Colon (tissue), 2 donors: Measurements from ENCODE around the gene HPSE2.

Source experiments
- FAIRE-seq: peaks from 2 replicates; lab custom pipeline; 2012; peaks lifted over from hg19 to GRCh38; lab: Jason Lieb, UNC
- donor health status: control.
- donor health status: control.

Gene HPSE2

GRCh38 chr10:98489561-98490481 lies 745.8 kb downstream of the HPSE2 start:
- no peak for FAIRE-seq

DNA sequence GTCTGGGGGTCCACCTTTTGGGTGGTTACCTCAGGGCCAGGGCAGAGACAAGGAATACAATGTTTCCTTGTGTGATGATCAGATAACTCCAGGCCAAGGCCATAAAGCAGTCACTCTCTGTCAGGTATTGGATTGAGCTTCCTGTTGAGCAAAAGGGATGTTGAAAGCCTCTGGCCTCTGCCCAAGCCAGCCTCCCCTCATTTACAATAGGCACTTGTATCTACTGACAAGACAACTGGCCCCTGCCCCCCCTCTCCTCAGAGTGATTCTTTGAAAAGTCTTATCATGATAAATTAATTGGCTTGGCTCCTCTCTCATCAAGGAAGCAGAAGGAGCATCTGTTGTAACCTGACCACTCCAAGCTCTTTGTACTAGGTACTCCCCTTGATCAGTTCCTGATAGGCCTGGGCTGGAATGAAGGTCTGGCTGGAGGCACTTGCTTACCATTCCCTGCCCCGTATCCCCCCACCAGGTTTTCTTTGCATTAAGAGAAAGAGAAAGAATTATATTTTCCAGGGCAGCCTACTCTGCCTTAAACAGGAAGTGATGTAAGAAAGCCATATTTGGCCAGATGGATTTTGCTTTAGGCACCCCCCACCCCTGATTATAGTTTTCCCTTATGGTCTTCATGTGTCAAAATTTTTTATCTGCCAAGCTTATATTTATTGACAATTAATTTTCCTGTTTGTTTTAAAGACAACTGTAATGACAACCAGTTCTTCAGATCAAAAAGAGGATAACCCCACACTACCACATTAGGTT lies 746.8 kb downstream of the HPSE2 start:
- FAIRE-seq = no peak

DNA sequence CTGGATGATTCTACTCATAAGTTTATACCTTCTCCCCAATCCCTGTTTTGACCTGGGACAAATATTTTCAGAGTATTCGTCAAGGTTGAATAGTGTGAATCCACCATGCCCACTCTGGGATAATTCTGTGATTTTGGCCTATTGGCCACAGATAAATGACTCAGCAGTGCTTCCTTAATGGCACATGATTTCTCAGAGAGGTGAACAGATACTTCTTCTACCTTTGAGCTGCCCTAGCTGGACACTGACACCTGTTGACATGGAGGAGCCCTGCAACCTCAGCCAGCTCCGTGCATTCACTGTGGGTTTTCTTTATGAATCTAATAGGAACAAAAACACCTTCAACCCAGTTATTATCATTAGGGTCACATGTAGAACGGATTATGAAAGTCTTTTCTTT lies 748.0 kb downstream of the HPSE2 start:
- FAIRE-seq = no peak

- no peak for FAIRE-seq
Observed at GRCh38 chr10:98486421-98486820, 749.2 kb downstream of the HPSE2 start.

DNA sequence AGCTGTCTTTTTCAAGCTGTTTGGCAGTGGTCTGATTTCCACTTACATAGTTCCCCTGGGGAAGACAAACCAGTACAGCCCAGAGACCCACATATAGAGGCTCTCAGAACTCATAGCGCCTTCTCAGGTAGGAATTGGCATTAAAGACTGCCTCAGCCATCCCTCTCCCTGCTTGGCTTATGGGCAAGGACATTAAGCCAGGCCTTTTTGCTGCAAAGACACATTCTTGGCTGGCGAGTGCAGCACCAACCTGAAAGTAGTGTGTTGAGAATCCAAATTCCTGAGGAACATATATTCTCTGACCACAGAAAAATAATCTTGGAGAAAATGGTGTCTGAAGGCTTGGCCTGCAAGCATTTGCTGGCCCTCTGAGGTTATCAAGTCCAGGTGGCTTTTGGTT lies 749.7 kb downstream of the HPSE2 start:
- FAIRE-seq = no peak

DNA sequence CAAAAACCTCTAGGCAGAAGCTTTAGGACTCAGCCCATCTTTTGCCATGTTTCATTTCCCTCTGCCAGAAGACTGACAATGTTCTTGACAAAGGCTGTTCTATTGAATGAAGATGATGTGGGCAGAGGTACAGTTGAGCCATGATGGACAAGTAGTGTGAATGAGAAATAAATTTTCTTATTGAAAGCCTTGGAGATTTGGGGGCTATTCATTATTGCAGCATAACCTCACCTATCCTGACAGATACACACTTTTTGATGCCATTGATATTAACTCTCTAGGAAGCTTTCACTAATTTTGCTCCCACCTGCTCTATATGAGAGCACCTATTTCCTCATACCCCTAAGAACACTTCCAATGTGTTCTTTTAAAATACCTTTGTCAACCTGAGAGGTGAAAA lies 752.0 kb downstream of the HPSE2 start:
- no peak for FAIRE-seq

- FAIRE-seq = no peak
Observed at GRCh38 chr10:98482096-98482495, 753.6 kb downstream of the HPSE2 start.

DNA sequence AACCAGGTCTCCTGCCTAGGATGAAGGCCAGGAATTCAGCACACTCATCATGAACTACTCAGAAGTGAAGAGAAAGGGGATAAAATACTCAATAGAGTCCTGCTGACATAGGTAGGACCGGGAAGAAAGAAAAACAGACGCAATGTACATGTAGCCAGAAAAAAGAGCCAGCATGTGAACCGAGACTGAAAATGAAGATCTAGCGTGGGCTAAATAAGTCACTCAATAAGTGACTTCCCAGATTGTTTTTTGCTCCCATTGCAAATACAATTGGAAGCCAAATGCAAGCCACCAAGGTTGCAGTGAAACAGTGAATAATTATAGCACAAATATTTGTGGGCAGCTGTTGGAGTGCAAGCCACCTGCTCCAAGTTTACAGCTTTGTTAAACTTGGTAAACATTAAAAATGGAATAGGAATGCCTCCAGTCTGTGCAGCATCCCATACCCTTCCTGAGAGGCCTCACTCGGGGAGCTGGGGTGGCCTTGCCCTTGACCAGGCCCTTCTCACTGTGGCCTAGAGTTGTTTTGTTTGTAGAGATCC lies 754.2 kb downstream of the HPSE2 start:
- no peak for FAIRE-seq

DNA sequence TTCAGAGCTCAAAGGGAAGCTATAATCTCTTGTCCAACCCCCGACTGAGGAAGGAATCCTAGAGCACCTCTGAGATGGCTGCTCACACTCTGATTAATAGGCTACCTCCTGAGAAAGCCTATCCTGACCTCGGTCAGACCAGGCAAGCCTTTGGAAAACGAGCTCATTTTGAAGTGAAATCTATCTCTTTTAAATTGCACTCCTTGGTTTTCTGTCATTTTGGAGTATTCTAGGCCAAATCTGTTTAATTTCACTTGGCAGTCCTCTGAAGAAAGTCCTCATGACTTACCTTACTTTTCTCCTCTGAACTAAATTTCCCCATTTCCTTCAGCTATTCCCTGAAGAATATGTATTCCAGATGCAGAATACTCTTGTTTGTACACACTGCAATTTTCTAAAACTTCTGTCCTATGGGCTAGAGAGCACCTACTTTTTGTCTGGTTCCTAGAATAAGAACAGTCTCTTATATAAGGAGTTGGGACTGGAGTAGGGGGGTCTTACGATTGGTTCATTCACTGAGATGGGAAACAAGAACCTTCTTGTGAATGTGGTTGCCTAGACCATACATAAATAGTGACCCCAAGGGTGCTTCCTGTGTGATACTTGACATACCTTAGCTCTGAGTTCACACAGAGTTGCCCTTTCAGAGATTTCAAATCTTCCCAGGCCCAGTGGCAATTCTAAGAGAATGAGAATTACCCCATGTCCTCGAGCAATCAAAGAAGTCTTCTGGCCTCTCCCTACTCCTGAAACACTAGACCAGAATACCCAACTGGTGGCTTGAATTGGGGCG lies 757.0 kb downstream of the HPSE2 start:
- FAIRE-seq = no peak

DNA sequence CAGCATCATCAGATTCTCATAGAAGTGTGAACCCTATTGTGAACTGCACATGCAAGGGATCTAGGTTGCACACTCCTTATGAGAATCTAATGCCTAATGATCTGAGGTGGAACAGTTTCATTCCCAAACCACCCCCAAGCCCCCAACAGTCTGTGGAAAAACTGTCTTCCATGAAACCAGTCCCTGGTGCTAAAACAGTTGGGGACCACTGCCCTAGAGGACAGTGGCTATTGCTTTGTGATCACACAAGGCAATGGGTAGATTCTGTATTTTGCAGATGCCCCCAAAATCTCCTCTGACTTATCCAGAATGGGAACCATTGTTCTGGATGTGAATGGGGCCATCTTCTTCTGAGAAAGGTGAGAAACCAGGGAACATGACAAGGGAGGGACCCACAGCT lies 757.8 kb downstream of the HPSE2 start:
- FAIRE-seq = no peak

GRCh38 chr10:98474628-98475027 lies 761.0 kb downstream of the HPSE2 start:
- no peak for FAIRE-seq

DNA sequence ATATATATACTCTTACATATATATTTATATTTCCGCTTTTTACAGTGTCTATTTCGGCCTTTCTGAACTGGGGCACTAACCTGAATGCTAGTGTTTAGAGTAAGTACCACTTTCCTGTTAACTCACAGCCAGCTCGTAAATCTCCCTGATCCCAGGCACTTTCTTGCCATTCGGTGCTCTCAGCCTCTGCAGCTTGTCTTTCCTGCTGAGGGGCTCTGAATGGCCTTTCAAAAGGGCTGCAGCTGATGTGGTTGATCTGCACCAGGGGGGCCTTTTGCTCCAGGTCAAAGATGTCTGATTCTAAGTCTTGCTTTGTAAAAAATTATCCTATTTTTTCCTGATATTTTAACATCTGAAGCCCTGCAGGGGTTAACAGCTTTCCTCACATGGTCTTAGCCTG lies 763.5 kb downstream of the HPSE2 start:
- no peak for FAIRE-seq

GRCh38 chr10:98470850-98471249 lies 764.8 kb downstream of the HPSE2 start:
- no peak for FAIRE-seq

DNA sequence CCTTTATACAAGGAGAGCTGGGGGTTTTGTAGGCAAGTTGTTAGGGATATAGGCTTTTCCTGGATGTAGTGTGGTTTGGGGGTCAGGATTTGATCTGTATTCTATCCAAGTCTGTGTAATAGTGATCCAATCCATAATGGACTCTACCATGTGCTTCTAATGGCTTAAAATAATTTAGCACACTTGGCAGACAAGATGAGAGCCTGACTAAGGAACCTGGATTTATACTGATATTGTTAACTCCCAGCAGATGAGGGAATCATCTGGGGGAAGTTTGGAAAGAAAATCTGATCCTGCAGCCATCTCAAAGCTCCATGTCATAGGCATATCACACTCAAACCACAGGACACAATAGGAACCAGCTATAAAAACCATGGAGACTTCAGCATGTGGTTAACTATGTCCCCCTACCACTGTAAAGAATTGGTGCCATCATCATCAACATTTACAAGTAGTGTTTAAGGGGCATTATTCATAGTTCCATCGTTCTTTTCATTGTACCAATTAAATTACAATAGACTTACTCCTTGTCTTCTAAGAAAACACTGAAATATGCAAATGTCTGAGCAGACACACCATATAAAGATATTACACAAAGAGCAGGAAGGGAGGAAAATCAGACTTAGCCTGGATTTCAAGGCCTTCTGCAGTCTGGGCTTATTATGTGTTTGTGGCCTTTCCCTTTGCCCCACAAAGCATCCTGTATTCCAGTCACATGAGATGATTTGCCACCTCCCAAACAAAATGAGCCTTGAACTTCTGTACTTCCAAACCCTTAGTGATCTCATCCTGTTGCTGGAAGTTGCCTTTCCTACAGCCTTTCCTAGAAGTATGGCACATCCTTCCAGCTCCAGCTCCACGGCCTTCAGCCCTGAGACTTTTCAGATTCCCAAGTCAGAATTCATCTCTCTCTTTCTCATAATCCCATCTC lies 766.4 kb downstream of the HPSE2 start:
- FAIRE-seq = no peak

DNA sequence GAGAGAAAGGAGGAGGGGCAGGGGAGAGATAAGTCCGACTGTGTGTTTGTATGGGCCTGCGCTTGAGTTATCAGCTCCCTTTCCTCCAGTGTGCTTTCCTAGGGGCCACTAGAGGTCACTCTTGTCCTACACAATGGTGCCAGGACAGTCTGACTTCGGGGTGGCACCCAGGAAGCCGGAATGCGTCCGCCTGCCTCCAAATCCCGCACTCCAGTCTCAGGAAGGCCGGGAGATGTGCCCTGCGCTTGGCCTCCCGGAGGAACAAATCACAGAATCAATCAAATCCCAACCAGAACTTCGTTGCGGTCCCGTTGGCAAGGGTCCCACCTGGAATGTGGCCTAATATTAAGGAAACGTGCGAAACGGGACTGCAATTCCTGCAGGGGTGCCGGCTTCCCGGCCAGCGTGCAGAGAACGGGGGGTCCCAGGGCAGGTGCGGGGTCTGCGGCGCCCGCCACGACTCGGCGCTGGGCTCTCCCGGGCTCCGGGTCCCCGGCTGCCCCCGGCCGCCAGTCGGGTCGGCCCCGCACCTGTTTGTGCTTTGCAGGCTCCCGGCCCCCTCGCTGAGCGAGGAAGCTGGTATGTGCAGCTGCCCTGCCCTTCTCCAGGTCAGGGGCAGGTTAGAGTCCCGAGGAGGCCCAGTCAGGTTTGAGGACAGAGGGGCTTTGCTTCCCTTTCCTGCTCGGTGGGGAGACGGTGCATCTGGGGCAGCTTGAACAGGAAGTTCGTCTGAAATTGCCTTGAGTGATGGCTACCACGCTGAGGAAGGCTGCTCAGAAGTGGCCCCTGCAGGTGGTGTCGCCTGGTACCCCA lies 767.9 kb downstream of the HPSE2 start:
- no peak for FAIRE-seq

GRCh38 chr10:98466861-98467505 lies 768.7 kb downstream of the HPSE2 start:
- no peak for FAIRE-seq

- no peak for FAIRE-seq
Observed at GRCh38 chr10:98465866-98466265, 769.8 kb downstream of the HPSE2 start.

DNA sequence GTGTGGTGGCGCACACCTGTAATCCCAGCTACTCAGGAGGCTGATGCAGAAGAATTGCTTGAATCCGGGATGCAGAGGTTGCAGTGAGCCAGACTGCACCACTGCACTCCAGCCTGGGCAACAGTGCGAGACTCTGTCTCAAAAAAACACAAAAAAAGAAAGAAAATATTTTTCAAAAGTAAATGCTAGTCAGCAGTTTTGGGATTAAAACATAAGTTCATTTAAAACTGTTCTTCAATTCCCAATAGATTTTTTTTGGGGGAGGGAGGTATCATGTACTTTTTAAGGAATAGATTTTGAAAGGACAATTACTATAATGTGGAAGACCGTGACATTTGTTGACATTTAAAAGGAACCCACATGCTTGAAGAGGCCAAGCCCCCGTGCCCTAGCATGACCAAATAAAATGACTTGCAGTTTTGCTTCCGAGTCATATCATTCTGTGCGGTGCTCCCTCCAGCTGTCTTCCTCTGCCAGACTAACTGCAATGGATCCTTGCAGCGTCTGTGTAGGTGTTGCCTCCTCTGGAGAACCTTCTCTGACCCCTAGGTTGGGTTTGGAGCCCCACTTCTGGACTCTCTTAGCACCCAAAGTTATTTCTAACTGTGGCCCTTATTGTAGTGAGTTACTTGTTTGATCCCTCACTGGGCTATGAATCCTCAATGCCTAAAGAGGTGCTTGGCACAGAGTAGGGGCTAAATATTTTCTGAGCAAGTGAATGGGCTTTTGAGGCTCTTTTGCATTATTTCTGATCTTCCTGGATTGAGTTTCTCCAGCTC lies 771.5 kb downstream of the HPSE2 start:
- no peak for FAIRE-seq

DNA sequence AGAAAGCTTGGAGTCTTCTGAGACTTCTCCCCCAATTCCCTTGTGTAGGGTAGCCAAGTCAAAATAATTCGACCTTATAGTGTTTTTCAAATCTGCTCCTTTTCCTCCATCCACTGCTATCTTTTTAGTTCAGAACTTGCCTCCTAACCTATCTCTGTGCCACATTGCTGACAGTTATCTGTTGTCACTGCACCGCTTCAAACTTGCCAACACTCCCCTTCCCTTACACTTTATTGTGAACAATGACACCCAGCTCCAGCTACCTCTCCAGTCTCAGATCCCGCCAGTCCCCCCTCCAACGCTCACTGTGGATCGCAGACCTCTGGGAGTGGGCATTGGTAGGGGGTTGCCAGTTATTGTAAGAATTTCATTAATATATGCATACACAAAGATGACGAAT lies 772.6 kb downstream of the HPSE2 start:
- FAIRE-seq = no peak
